H54 (cell line): ENCODE results near the gene PPP1R1B.

Experiments
- DNase-seq: peaks from one replicate; pipeline ENCODE4 v3.0.0; 2011; ENCODE audit warnings: low spot score, mixed read lengths; ENCODE audit not compliant: insufficient read length
- FAIRE-seq: peaks from 3 replicates; lab custom pipeline; 2011; peaks lifted over from hg19 to GRCh38; lab: Jason Lieb, UNC
- POLR2A ChIP-seq: IDR thresholded peaks from 2 replicates; pipeline ENCODE4 v1.6.1; 2011; ENCODE audit warnings: low read depth, mild to moderate bottlenecking, low read length

The PPP1R1B gene

DNA sequence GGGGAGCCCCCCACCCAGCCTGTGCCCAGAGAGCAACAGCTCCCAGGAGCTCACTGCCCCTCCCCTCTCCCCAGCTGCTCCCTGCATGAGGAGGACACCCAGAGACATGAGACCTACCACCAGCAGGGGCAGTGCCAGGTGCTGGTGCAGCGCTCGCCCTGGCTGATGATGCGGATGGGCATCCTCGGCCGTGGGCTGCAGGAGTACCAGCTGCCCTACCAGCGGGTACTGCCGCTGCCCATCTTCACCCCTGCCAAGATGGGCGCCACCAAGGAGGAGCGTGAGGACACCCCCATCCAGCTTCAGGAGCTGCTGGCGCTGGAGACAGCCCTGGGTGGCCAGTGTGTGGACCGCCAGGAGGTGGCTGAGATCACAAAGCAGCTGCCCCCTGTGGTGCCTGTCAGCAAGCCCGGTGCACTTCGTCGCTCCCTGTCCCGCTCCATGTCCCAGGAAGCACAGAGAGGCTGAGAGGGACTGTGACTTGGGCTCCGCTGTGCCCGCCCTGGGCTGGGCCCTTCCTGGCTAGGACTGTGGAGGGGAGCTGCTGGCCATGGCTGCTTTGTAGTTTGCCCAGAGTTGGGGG, 39.0 kb downstream of the PPP1R1B start:
- DNase-seq (no peak), FAIRE-seq (no peak)
- TF ChIP-seq POLR2A: no peak

DNA sequence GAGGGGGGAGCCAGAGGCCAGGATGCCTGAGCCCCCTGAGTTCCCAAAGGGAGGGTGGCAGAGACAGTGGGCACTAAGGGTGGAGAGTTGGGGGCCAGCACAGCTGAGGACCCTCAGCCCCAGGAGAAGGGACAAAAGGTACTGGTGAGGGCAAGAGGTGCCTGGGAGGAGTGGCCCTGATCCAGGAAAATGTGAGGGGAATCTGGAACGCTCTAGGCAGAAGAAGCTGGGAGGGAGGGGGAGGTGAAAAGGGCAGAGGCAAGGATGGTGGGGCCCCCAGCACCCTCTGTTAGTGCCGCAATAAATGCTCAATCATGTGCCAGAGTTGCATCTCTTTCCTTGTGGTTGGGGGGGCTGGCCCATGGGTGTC, 39.5 kb downstream of the PPP1R1B start:
- DNase-seq (no peak), FAIRE-seq (no peak)
- no peak for TF ChIP-seq POLR2A

DNA sequence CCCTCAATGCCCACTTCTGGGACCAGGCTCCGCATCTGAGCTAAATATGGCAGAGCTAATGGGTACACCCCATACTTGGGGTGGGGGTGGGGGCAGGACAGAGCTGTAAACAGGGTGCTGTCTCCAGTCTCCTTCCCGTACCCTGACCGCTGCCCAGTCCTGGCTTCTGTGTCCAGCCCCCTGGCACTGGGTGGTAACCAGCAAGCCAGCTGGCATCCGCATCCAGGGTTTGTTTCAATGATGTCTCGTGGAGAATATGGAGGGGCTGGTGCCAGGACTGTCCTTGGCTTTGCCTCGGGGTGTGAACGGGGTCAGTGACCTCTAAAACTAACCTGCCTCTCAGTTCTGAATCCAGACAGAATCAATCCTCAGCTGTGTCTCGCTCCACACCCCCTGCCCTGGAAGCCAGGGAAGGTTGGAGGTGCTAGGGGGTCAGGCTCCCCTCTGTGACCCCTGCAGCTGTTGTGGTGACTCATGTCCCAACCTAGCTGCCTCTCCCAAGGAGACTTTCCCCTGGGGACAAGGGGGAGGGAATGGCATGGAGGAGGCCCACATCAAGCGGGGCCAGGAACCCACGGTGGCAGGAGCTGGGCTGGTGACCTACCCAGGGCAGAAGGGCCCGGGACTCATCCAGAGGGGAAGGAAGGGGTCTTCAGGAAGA, 40.0 kb downstream of the PPP1R1B start:
- no peak for TF ChIP-seq POLR2A
- FAIRE-seq (no peak), DNase-seq (no peak)

DNA sequence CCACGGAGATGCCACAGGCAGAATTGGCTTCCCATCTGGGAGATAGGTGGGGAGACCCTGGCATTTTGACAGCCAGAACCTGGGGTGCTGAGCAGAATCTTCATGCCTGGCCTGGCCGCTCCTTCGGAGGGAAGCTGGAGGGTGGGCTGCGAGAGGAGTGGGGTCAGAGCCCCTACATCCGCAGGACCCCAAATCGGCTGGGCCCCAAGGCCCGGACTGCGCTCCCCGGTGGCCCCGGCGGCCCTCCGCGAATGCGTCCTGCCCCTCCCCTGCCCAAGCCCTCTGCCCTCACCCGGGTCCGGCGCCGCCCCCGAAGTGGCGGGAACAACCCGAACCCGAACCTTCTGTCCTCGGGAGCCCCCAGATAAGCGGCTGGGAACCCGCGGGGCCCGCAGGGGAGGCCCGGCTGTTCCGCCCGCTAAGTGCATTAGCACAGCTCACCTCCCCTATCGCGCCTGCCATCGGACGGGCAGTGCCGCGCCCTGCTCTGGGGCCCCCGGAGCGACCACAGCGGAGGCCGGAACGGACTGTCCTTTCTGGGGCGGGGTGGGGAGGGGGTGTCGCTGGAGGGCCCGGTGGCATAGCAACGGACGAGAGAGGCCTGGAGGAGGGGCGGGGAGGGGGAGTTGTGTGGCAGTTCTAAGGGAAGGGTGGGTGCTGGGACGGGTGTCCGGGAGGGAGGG, 40.7 kb downstream of the PPP1R1B start:
- no peak for TF ChIP-seq POLR2A
- DNase-seq (no peak), FAIRE-seq (no peak)

DNA sequence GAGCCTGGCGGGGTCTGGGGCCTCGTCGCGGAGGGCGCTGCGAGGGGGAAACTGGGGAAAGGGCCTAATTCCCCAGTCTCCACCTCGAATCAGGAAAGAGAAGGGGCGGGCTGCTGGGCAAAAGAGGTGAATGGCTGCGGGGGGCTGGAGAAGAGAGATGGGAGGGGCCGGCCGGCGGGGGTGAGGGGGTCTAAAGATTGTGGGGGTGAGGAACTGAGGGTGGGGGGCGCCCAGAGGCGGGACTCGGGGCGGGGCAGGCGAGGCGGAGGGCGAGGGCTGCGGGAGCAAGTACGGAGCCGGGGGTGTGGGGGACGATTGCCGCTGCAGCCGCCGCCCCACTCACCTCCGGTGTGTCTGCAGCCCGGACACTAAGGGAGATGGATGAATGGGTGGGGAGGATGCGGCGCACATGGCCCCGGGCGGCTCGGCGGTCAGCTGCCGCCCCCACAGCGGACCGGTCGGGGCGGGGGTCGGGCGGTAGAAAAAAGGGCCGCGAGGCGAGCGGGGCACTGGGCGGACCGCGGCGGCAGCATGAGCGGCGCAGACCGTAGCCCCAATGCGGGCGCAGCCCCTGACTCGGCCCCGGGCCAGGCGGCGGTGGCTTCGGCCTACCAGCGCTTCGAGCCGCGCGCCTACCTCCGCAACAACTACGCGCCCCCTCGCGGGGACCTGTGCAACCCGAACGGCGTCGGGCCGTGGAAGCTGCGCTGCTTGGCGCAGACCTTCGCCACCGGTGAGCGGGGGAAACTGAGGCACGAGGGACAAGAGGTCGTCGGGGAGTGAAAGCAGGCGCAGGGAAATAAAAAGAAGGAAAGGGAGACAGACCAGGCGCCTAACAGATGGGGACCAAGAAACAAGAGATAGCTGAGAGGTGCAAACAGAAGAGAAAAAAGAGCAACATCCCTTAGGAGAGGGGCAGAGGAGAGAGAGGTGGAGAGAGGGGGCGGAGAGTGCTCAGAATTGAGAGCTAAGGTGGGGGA, 41.5 kb downstream of the PPP1R1B start, which contains the start of gene PNMT:
Gene PNMT, plus strand, starts transcription at position 509 of the 980 bp plus-strand sequence. Its CDS starts 23 bp downstream, at position 532.
- no peak for FAIRE-seq
- no peak for TF ChIP-seq POLR2A
- DNase-seq: no peak

DNA sequence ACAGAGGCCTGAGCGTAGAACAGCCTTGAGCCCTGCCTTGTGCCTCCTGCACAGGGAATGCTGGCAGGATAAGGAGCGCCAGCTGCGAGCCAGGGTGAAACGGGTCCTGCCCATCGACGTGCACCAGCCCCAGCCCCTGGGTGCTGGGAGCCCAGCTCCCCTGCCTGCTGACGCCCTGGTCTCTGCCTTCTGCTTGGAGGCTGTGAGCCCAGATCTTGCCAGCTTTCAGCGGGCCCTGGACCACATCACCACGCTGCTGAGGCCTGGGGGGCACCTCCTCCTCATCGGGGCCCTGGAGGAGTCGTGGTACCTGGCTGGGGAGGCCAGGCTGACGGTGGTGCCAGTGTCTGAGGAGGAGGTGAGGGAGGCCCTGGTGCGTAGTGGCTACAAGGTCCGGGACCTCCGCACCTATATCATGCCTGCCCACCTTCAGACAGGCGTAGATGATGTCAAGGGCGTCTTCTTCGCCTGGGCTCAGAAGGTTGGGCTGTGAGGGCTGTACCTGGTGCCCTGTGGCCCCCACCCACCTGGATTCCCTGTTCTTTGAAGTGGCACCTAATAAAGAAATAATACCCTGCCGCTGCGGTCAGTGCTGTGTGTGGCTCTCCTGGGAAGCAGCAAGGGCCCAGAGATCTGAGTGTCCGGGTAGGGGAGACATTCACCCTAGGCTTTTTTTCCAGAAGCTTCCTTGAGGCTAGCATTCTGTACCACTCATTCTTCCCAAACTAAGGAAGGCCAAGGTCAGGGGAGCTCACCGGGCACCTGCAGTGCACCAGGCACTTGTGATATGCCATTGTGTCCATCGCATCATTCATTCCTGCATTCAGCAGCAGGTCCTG, 43.4 kb downstream of the PPP1R1B start:
- DNase-seq: no peak
- TF ChIP-seq POLR2A: no peak
- no peak for FAIRE-seq

DNA sequence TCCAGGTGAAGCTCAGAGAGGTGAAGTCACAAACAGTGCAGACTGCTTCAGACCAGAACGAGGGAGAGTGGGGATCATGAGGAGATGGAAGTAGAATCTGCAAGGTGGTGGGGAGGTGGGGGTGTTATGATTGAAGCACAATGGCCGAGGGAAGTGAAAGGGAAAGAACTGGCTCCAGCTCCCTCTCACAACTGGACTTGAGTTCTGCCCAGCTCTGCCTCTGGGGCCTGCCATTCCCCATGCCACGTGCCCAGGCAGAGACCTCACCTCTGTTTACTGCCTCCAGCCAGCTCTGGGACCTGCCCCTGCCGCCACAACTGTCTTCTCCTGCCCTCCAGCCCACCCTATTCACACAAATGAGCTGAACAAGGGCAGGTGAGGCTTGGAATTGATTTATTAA, 44.0 kb downstream of the PPP1R1B start:
- no peak for FAIRE-seq
- DNase-seq: no peak
- no peak for TF ChIP-seq POLR2A

DNA sequence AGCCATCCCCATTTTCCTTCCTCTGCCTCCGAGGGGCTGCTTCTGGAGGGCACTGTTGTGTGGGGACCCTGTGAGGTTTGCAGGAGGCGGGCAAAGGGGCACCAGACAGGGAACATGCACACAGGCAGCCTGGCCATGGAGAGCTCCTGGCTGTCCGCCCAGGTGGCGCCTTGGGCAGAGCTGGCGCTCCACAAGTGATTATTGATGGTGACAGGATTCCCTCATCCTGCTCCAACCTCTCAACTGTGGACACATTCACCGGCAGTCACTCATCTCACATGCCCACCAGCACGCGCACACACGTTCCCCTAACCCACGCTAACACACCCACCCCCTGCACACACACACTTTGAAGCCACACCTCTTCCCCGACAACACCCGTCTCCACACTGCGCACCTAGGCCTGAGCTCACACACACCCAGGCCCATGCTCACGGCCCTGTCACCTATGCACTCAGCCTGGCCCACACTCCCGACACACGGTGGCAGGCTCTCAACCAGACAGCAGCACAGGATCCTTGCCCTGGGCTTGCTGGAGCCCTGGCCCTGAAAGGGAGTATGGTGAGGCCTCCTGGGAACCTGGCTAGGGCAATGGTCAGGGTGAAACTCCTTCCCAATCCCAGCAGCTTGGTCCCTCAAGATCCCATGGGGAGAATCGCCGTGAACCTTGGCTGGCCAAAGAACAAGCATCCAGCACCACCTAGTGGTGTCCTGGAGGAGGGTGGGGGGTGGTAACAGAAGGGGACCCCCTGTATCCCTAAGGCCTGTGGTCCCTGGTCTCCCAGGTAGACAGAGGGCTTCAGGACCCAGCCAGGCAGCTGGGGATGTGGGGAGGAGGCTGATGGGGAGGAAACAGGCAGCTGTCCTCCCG, 45.1 kb downstream of the PPP1R1B start:
- no peak for DNase-seq
- no peak for FAIRE-seq
- no peak for TF ChIP-seq POLR2A

DNA sequence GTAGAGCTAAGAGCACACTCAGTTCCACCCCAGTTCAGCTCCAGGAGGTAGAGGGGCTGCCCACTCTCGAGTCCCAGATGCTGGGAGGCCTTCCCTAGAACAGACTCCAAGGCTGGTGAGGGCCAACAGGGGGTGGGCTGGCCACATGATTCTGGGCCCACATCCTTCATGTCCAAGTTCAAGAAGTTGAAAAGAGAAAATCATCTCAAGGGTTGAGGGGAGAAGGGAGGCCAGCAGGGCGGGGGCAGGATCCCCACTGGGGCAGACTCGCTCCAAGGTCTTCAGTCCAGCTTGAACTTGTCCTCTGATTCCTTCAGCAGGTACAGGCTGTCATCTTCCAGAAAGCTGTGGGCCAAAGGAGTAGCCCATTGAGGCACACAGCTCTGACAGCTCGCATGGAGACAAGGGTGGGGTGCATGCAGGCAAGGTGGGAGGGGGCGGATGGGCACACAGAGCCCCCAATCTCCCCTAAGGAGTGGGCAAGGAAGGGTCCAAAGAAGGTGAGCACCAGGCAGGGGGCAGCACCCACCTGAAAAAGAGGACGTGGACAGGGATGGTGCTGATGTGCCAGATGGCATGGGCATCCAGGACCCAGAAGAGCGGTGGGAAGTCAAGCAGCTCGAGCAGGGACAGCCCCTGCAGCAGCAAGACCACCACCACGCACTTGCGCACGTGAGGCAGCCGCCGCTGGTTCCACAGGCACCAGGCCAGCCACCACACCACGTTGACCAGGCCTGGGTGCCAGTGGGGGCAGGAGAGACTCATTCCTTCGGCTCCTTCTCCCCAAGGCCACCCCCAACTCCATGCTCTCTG, 46.0 kb downstream of the PPP1R1B start:
- FAIRE-seq: no peak

DNA sequence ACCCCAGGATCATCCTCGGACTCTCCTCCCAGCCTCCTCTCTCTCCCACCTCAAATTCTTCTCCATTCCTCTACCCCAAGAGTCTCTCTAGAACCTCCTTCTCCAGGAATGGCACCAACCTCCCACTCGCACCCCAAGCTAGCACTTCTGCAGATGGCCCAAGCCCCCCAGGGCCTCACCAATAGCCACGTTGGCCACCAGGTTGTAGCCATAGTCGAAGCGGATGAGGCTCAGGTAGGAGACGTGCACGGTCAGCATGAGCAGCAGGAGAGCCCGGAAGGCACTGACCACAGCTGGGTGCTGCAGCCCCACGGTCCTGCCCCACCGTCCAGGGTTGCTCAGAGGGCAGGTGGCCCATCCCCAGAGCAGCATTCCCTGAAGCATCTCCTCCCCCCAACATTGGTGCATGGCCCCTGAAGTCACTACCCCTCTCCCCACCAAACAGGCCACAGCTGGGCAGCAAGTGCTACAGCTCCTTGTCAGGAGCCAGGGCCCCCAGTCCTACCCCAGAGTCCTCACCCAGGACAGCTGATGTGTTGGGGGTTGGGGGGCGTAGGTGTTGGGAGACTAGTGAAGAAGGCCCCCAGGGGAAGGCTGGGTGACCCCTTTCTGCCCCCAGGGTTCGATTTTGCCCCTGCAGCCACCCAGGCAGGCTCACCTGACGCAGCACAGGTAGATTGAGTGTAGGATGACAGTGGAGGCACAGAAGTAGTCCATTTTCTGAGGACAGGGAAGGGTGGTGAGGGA, 46.8 kb downstream of the PPP1R1B start:
- no peak for TF ChIP-seq POLR2A
- FAIRE-seq (no peak), DNase-seq (no peak)

More for the DNA sequence above, 46.0 kb downstream of the PPP1R1B start:
- no peak for TF ChIP-seq POLR2A
- no peak for DNase-seq
